H1 (cell line): Measurements from ENCODE around the gene ELOVL3. TPM values are rescaled to one million over a fixed set of nuclear protein-coding genes. Genes with fewer than 3 reads are reported as not detected.

ENCODE experiments used
- CREB1 ChIP-seq: IDR thresholded peaks from 2 replicates; pipeline ENCODE4 v1.6.1; 2012; ENCODE audit warnings: inconsistent platforms
- EZH2 ChIP-seq: fragments of 200-600 bp; sonication (generic); IDR thresholded peaks from 2 replicates; pipeline ENCODE4 v1.7.1; 2012; ENCODE audit warnings: low read depth, mild to moderate bottlenecking, moderate library complexity, low read length, inconsistent platforms; ENCODE audit not compliant: severe bottlenecking
- KDM1A ChIP-seq: fragments of 200-600, 300-600 bp; sonication (generic); IDR thresholded peaks from 2 replicates; pipeline ENCODE4 v1.7.1; 2016; ENCODE audit warnings: mild to moderate bottlenecking, low read length, borderline replicate concordance
- POU5F1 ChIP-seq: IDR thresholded peaks from 2 replicates; pipeline ENCODE4 v1.6.1; 2011; ENCODE audit warnings: low read depth, mild to moderate bottlenecking, low read length, moderate library complexity
- polyA plus RNA-seq, 7 experiments: library from polyadenylated mRNA; depleted of rRNA in 3 of 7; stranded (reverse) in 5 of 7; unstranded in 2 of 7; fragments of >200 nt in 5 of 7; fragments of 200-250 nt in 2 of 7; gene quantifications; 1 replicate in 5 of 7; 2 replicates in 1 of 7; 4 replicates in 1 of 7; pipeline versions ENCODE4 v1.2.1 to v1.2.3, GENCODE V29; 2011 to 2013; ENCODE audit warnings: missing spikeins in 2 of 7, mixed read lengths in 2 of 7
- total RNA-seq: library from RNA; stranded (reverse); fragmentation: NEBNext Ultra II Directional; extraction: Animal tissue kit (Norgen Biotek cat#: 25700); gene quantifications from 2 replicates; pipeline ENCODE4 v1.2.1, GENCODE V29; 2021
- TF ChIP-seq, protein P1 (sequence below): IDR thresholded peaks from 2 replicates; pipeline ENCODE4 v1.6.1; 2011; ENCODE audit warnings: low read length, improper control_type of control experiment

Gene ELOVL3
- total and polyA plus RNA-seq, 2 of the 8 experiments (the other 6 are each of a cell fraction or from before 2014, with no cell fraction given): 0.27 TPM; not detected in 1

DNA sequence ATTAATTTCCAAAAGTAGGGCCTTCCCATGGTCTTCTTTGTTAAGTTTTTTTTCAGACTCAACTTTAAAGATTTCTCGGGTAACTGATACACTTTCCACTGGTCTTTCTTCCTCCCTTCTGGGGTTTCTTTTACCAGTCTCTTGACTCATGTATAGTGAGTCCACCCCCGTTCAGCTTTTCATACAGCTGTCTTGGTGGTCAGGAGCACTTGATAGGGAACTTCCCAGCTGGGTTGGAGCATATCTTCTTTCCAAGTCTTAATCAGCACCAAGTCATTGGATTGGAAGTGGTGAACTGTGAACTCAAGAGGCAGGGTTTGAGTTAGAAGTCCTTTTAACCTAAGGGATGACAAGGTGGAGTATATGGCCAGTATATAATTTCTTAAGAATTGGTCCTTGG, 29.2 kb upstream of the ELOVL3 start (continued):
- TF ChIP-seq EZH2 (no peak), CREB1 (no peak), KDM1A (no peak), POU5F1 (no peak)
- TF ChIP-seq, protein P1, sequence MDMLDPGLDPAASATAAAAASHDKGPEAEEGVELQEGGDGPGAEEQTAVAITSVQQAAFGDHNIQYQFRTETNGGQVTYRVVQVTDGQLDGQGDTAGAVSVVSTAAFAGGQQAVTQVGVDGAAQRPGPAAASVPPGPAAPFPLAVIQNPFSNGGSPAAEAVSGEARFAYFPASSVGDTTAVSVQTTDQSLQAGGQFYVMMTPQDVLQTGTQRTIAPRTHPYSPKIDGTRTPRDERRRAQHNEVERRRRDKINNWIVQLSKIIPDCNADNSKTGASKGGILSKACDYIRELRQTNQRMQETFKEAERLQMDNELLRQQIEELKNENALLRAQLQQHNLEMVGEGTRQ: no peak
